H9 (cell line): Measurements from ENCODE around the gene ZKSCAN2. TPM values are rescaled to one million over a fixed set of nuclear protein-coding genes. Genes with fewer than 3 reads are reported as not detected.

ENCODE experiments used
- DNase-seq: peaks from one replicate; pipeline ENCODE4 v3.0.0-alpha.2; 2017
- H2AFZ ChIP-seq: one replicate; pipeline ENCODE4 v1.6.1; 2013; ENCODE audit warnings: mild to moderate bottlenecking, low read length, control low read depth, moderate library complexity
- H2AK5ac ChIP-seq: 2 replicates; pipeline ENCODE4 v1.6.1; 2013; ENCODE audit warnings: low read length, control low read depth, mixed read lengths; ENCODE audit not compliant: insufficient read length
- H2BK120ac ChIP-seq: one replicate; pipeline ENCODE4 v1.6.1; 2013; ENCODE audit warnings: low read depth, mild to moderate bottlenecking, low read length, control low read depth, inconsistent platforms; ENCODE audit not compliant: poor library complexity, severe bottlenecking
- H2BK12ac ChIP-seq: 2 replicates; pipeline ENCODE4 v1.6.1; 2013; ENCODE audit warnings: low read length, control low read depth, mixed read lengths, low read depth; ENCODE audit not compliant: insufficient read length
- H2BK15ac ChIP-seq: 2 replicates; pipeline ENCODE4 v1.6.1; 2013; ENCODE audit warnings: low read depth, low read length, control low read depth
- H2BK20ac ChIP-seq: one replicate; pipeline ENCODE4 v1.6.1; 2013; ENCODE audit warnings: low read depth, mild to moderate bottlenecking, low read length, control low read depth, inconsistent platforms; ENCODE audit not compliant: poor library complexity, severe bottlenecking
- H2BK5ac ChIP-seq: 2 replicates; pipeline ENCODE4 v1.6.1; 2013; ENCODE audit warnings: low read length, control low read depth, mixed read lengths; ENCODE audit not compliant: insufficient read length
- H3K14ac ChIP-seq: 2 replicates; pipeline ENCODE4 v1.6.1; 2013; ENCODE audit warnings: low read length, control low read depth; ENCODE audit not compliant: insufficient read depth
- H3K18ac ChIP-seq: 2 replicates; pipeline ENCODE4 v1.6.1; 2013; ENCODE audit warnings: low read depth, mild to moderate bottlenecking, mixed read lengths, low read length, control low read depth; ENCODE audit not compliant: insufficient read length
- H3K23ac ChIP-seq: 2 replicates; pipeline ENCODE4 v1.6.1; 2013; ENCODE audit warnings: low read length, control low read depth, mixed read lengths, low read depth; ENCODE audit not compliant: insufficient read length
- H3K23me2 ChIP-seq: 2 replicates; pipeline ENCODE4 v1.6.1; 2013; ENCODE audit warnings: low read depth, mild to moderate bottlenecking, mixed read lengths, low read length, control low read depth; ENCODE audit not compliant: insufficient read length, poor library complexity, severe bottlenecking
- H3K27ac ChIP-seq: 2 replicates; pipeline ENCODE4 v1.5.1; 2013; ENCODE audit warnings: low read length, control low read depth, mixed read lengths, low read depth; ENCODE audit not compliant: insufficient read length
- H3K27me3 ChIP-seq: 2 replicates; pipeline ENCODE4 v1.6.1; 2013; ENCODE audit warnings: low read length, control low read depth, inconsistent platforms; ENCODE audit not compliant: insufficient read depth
- H3K4ac ChIP-seq: 2 replicates; pipeline ENCODE4 v1.6.1; 2013; ENCODE audit warnings: low read depth, mild to moderate bottlenecking, control low read depth, inconsistent platforms, low read length, moderate library complexity
- H3K4me1 ChIP-seq: 2 replicates; pipeline ENCODE4 v1.6.1; 2013; ENCODE audit warnings: low read length, control low read depth, inconsistent platforms; ENCODE audit not compliant: insufficient read depth
- H3K4me2 ChIP-seq: 2 replicates; pipeline ENCODE4 v1.6.1; 2013; ENCODE audit warnings: low read length, control low read depth, mixed read lengths; ENCODE audit not compliant: insufficient read length, insufficient read depth
- H3K56ac ChIP-seq: 2 replicates; pipeline ENCODE4 v1.6.1; 2013; ENCODE audit warnings: low read depth, mild to moderate bottlenecking, mixed read lengths, low read length, control low read depth; ENCODE audit not compliant: insufficient read length
- H3K79me1 ChIP-seq: 2 replicates; pipeline ENCODE4 v1.6.1; 2013; ENCODE audit warnings: low read depth, mild to moderate bottlenecking, moderate library complexity, low read length, control low read depth, inconsistent platforms; ENCODE audit not compliant: insufficient read depth, poor library complexity, severe bottlenecking
- H3K79me2 ChIP-seq: 2 replicates; pipeline ENCODE4 v1.6.1; 2013; ENCODE audit warnings: low read length, control low read depth, inconsistent platforms; ENCODE audit not compliant: insufficient read depth
- H3K9ac ChIP-seq: 2 replicates; pipeline ENCODE4 v1.6.1; 2013; ENCODE audit warnings: low read length, control low read depth, mixed read lengths; ENCODE audit not compliant: insufficient read length; ENCODE audit errors: extremely low read depth
- H3K9me3 ChIP-seq: one replicate; pipeline ENCODE4 v1.6.1; 2013; ENCODE audit warnings: low read depth, low read length, inconsistent platforms; ENCODE audit not compliant: control insufficient read depth
- H3T11ph ChIP-seq: one replicate; pipeline ENCODE4 v1.6.1; 2013; ENCODE audit warnings: mild to moderate bottlenecking, low read length, control low read depth, inconsistent platforms
- H4K20me1 ChIP-seq: one replicate; pipeline ENCODE4 v1.6.1; 2013; ENCODE audit not compliant: control insufficient read depth, insufficient read length, insufficient read depth
- H4K5ac ChIP-seq: 2 replicates; pipeline ENCODE4 v1.6.1; 2013; ENCODE audit warnings: low read depth, mild to moderate bottlenecking, mixed read lengths, low read length, control low read depth; ENCODE audit not compliant: insufficient read length
- H4K8ac ChIP-seq: replicated peaks from 2 replicates; pipeline ENCODE4 v1.6.1; 2013; ENCODE audit warnings: low read length, control low read depth, mixed read lengths, low read depth; ENCODE audit not compliant: insufficient read length
- H4K91ac ChIP-seq: 2 replicates; pipeline ENCODE4 v1.6.1; 2013; ENCODE audit warnings: low read depth, mild to moderate bottlenecking, moderate library complexity, mixed read lengths, low read length, control low read depth; ENCODE audit not compliant: insufficient read length
- H3K27ac Mint-ChIP-seq, 3 experiments: 2 replicates in 2 of 3; 3 replicates in 1 of 3; pipeline ENCODE4 v1.8.0; 2020 to 2021; ENCODE audit warnings: mixed read lengths in 3 of 3, mild to moderate bottlenecking in 1 of 3, moderate library complexity in 1 of 3
- H3K27me3 Mint-ChIP-seq: 2 replicates; pipeline ENCODE4 v1.8.0; 2021; ENCODE audit warnings: low read depth, mild to moderate bottlenecking, moderate library complexity, mixed read lengths
- H3K36me3 Mint-ChIP-seq, 3 experiments: 2 replicates in 2 of 3; 3 replicates in 1 of 3; pipeline ENCODE4 v1.8.0; 2020 to 2021; ENCODE audit warnings: low read depth in 3 of 3, mixed read lengths in 3 of 3; ENCODE audit not compliant: insufficient read depth in 1 of 3
- H3K4me1 Mint-ChIP-seq, 2 experiments: 2 replicates each; pipeline ENCODE4 v1.8.0; 2020; ENCODE audit warnings: mixed read lengths in 2 of 2
- H3K4me3 Mint-ChIP-seq, 2 experiments: 2 replicates in 1 of 2; 3 replicates in 1 of 2; pipeline ENCODE4 v1.8.0; 2020 to 2021; ENCODE audit warnings: mild to moderate bottlenecking in 2 of 2, mixed read lengths in 2 of 2, moderate library complexity in 1 of 2
- H3K9me3 Mint-ChIP-seq, 2 experiments: 2 replicates in 1 of 2; 3 replicates in 1 of 2; pipeline ENCODE4 v1.8.0; 2020; ENCODE audit warnings: mild to moderate bottlenecking in 2 of 2, mixed read lengths in 2 of 2, moderate library complexity in 1 of 2
- CTCF ChIP-seq: fragments of 200-600 bp; sonication (generic); conservative IDR thresholded peaks from 3 replicates; pipeline ENCODE4 v1.8.0; 2021; ENCODE audit warnings: antibody characterized with exemption, mild to moderate bottlenecking
- WGBS: extraction: QIAGEN DNeasy Blood & Tissue Kit; methylation state at CpG from one replicate; pipeline ENCODE4 v1.1.7; 2013; ENCODE audit warnings: missing lambda C conversion rate, low lambda C conversion rate, mixed read lengths; ENCODE audit not compliant: insufficient read length; ENCODE audit errors: extremely low coverage; 5-methylcytosine and 5-hydroxymethylcytosine counted together
- total RNA-seq: library from RNA; stranded (reverse); gene quantifications from 2 replicates; pipeline ENCODE4 v1.2.1, GENCODE V29; 2021

ZKSCAN2 gene
- total RNA-seq, 1 experiment from 2014 or later = 16.5 TPM

- no peak overlapping the region for H4K91ac ChIP-seq
- H3K27ac ChIP-seq = no peak overlapping the region
- H3K79me2 ChIP-seq = no peaks in the 10 kb centered on the region
- H3K79me1 ChIP-seq = peaks cover 3% of the 10 kb centered on the region
- H3T11ph ChIP-seq = no peak overlapping the region
- no peak overlapping the region for H2BK5ac ChIP-seq
- H4K8ac ChIP-seq = no peak overlapping the region
- H3K56ac ChIP-seq = no peak overlapping the region
- no peak for TF ChIP-seq CTCF
- no peak overlapping the region for H2BK15ac ChIP-seq
- no peak overlapping the region for H2AK5ac ChIP-seq
- no CpG with 5 or more reads among the region's 5 CpGs for WGBS
- no peaks in the 10 kb centered on the region for H4K20me1 ChIP-seq
- no peak overlapping the region for H3K14ac ChIP-seq
- H4K5ac ChIP-seq = no peak overlapping the region
- no peak for DNase-seq
- no peak overlapping the region for H3K4me2 ChIP-seq
- H3K9ac ChIP-seq = no peak overlapping the region
- H3K23ac ChIP-seq = no peak overlapping the region
- H3K27ac Mint-ChIP-seq = no peak overlapping the region; a peak in 1 of 7 replicates
- peaks cover 4 to 12% (median 7%) of the 10 kb centered on the region in 3 experiments; a peak in 6 of 7 replicates for H3K36me3 Mint-ChIP-seq
- no peak overlapping the region for H3K4ac ChIP-seq
- no peak overlapping the region for H2BK20ac ChIP-seq
- H3K27me3 Mint-ChIP-seq = no peaks in the 10 kb centered on the region
- H3K9me3 Mint-ChIP-seq = no peaks in the 10 kb centered on the region
- H3K4me1 ChIP-seq = no peaks in the 10 kb centered on the region
- H3K27me3 ChIP-seq = no peaks in the 10 kb centered on the region
- no peak overlapping the region for H2BK120ac ChIP-seq
- H3K23me2 ChIP-seq = no peaks in the 10 kb centered on the region
- H2AFZ ChIP-seq = no peak overlapping the region
- no peaks in the 10 kb centered on the region for H3K9me3 ChIP-seq
- no peak overlapping the region for H2BK12ac ChIP-seq
- no peak overlapping the region for H3K18ac ChIP-seq
- H3K4me3 Mint-ChIP-seq = no peak overlapping the region
- no peaks in the 10 kb centered on the region for H3K4me1 Mint-ChIP-seq
Measured at GRCh38 chr16:25271421-25271820, 13.8 kb upstream of the ZKSCAN2 start.
